H1 (cell line): ENCODE measurements around the gene CARM1. TPM values are rescaled to one million over a fixed set of nuclear protein-coding genes. Genes with fewer than 3 reads are reported as not detected.

Experiments used
- BCL11A ChIP-seq, 2 experiments: IDR thresholded peaks; one replicate each; pipeline ENCODE4 v1.6.1; 2011; ENCODE audit warnings: low read depth in 2 of 2, low read length in 2 of 2, mild to moderate bottlenecking in 2 of 2
- HDAC6 ChIP-seq: IDR thresholded peaks from one replicate; pipeline ENCODE4 v1.7.1; 2012; ENCODE audit warnings: low read depth, mild to moderate bottlenecking, inconsistent platforms, low read length, moderate library complexity
- polyA plus RNA-seq, 7 experiments: library from polyadenylated mRNA; depleted of rRNA in 3 of 7; stranded (reverse) in 5 of 7; unstranded in 2 of 7; fragments of >200 nt in 5 of 7; fragments of 200-250 nt in 2 of 7; gene quantifications; 1 replicate in 5 of 7; 2 replicates in 1 of 7; 4 replicates in 1 of 7; pipeline versions ENCODE4 v1.2.1 to v1.2.3, GENCODE V29; 2011 to 2013; ENCODE audit warnings: missing spikeins in 2 of 7, mixed read lengths in 2 of 7
- total RNA-seq: library from RNA; stranded (reverse); fragmentation: NEBNext Ultra II Directional; extraction: Animal tissue kit (Norgen Biotek cat#: 25700); gene quantifications from 2 replicates; pipeline ENCODE4 v1.2.1, GENCODE V29; 2021

The CARM1 gene
- total and polyA plus RNA-seq, 2 of the 8 experiments (the other 6 are each of a cell fraction or from before 2014, with no cell fraction given), result 134 to 164 TPM

DNA sequence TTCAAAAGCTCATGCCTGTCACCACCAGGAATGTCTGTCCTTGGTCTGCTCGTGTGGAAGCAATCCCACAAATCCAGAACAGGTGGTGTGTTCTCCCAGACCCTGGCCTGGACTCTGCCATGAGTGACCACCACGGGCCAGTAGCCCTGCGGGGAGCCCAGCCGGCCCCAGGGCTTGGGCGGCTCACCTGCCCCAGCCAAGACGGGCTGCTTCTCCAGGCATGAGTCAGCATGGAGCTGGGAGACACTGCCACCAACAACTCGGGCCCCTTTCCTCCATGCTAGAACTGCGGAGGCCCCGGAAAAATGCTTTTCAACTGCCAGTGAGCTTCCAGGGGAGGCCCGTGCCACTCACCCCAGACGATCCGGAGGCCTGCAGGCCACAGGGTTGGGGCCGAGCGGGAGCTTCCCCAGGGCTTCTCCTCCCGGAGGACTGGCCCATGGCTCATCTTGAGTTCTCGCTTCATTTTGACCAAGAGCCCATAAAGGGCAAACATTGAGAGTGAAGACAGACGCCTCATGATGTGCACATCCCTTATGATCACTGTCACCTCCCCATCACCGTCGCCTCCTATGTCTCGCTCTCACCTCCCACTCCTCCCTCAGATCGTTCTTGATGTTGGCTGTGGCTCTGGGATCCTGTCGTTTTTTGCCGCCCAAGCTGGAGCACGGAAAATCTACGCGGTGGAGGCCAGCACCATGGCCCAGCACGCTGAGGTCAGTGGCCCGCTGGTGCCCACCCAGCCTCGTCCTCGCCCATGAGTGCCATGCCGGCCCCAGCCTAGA is 40.4 kb downstream of the CARM1 start (continued):
- TF ChIP-seq BCL11A (IDR thresholded peaks at IDR 0.05; ENCODE audit: low read depth in 2 of 2, low read length in 2 of 2), result no peak
- no peak for TF ChIP-seq HDAC6
